HG03521 (cell line): ENCODE results near the gene SPOCK1.
"Not testable (repeated sequence)": the region's sequence is repeated elsewhere in the genome, so short reads cannot be mapped to it uniquely, and the experiment has no call there.

Source experiments
- ATAC-seq: cut with Tn5 transposase; IDR thresholded peaks from one replicate; pipeline ENCODE4 v1.9.1; 2021; ENCODE audit warnings: mild to moderate bottlenecking, moderate library complexity; ENCODE audit not compliant: unreplicated experiment

The SPOCK1 gene

GRCh38 chr5:136999787-137000186, 499.3 kb downstream of the SPOCK1 start:
- no peak for ATAC-seq

- no peak for ATAC-seq
Observed at GRCh38 chr5:136998854-136999357, 500.2 kb downstream of the SPOCK1 start.

GRCh38 chr5:136994154-136994553, 505.0 kb downstream of the SPOCK1 start:
- ATAC-seq, result no peak

- ATAC-seq, result no peak
Observed at GRCh38 chr5:136992796-136993489, 506.2 kb downstream of the SPOCK1 start.

GRCh38 chr5:136985785-136986475, 513.2 kb downstream of the SPOCK1 start:
- no peak for ATAC-seq

GRCh38 chr5:136984772-136985446, 514.2 kb downstream of the SPOCK1 start:
- no peak for ATAC-seq

- no peak for ATAC-seq
Observed at GRCh38 chr5:136981936-136982335, 517.2 kb downstream of the SPOCK1 start.

- no peak for ATAC-seq
Observed at GRCh38 chr5:136979131-136979530, 520.0 kb downstream of the SPOCK1 start.

- no peak for ATAC-seq
Observed at GRCh38 chr5:136963504-136963903, 535.6 kb downstream of the SPOCK1 start.

- no peak for ATAC-seq
Observed at GRCh38 chr5:136957428-136957827, 541.7 kb downstream of the SPOCK1 start.

- ATAC-seq, result not testable (repeated sequence)
Observed at GRCh38 chr5:136954142-136954541, 545.0 kb downstream of the SPOCK1 start.

GRCh38 chr5:136953346-136954069, 545.6 kb downstream of the SPOCK1 start:
- not testable (repeated sequence) for ATAC-seq

GRCh38 chr5:136927571-136927970, 571.6 kb downstream of the SPOCK1 start:
- no peak for ATAC-seq

GRCh38 chr5:136926073-136926472, 573.1 kb downstream of the SPOCK1 start:
- no peak for ATAC-seq
